Stimulated activated CD8-positive, alpha-beta memory T cell treated with anti-CD3 and anti-CD28 coated beads, Interleukin-4, amount 100 ng/mL, for 1 hour (primary cell): Measurements from ENCODE around the gene LIMCH1.
"Not testable (repeated sequence)": the region's sequence is repeated elsewhere in the genome, so short reads cannot be mapped to it uniquely, and the experiment has no call there.

ENCODE experiments used
- DNase-seq, 2 donors: peaks; one replicate each; pipeline ENCODE4 v3.0.0-alpha.2; 2020; ENCODE audit warnings: low read depth in 2 of 2, low spot score in 1 of 2

The LIMCH1 gene, protein sequence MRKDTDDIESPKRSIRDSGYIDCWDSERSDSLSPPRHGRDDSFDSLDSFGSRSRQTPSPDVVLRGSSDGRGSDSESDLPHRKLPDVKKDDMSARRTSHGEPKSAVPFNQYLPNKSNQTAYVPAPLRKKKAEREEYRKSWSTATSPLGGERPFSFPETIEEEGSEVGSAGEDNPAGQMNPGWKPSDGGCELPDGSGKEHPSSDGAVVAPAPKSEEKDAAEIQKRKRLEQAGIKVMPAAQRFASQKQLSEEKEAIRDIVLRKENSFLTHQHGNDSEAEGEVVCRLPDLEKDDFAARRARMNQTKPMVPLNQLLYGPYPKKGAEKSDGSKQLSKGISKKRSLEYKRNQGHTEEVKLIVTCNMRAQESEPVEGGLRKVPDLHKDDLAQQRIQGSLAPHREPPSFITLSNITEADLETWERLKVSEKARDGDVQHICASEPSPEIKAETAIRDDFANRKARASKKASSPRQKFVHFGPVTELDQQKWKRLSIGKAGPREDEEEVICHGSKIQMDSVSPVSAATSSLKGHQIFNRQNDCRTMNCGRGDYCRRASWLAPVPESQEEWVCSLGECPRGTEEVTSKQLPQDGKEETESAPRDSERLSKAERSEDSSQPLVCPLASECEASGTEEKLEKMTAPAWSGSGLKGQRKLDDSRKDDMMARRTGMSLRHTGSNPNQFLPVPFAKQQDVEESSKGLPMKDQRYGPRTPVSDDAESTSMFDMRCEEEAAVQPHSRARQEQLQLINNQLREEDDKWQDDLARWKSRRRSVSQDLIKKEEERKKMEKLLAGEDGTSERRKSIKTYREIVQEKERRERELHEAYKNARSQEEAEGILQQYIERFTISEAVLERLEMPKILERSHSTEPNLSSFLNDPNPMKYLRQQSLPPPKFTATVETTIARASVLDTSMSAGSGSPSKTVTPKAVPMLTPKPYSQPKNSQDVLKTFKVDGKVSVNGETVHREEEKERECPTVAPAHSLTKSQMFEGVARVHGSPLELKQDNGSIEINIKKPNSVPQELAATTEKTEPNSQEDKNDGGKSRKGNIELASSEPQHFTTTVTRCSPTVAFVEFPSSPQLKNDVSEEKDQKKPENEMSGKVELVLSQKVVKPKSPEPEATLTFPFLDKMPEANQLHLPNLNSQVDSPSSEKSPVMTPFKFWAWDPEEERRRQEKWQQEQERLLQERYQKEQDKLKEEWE (N-terminal part only)

DNA sequence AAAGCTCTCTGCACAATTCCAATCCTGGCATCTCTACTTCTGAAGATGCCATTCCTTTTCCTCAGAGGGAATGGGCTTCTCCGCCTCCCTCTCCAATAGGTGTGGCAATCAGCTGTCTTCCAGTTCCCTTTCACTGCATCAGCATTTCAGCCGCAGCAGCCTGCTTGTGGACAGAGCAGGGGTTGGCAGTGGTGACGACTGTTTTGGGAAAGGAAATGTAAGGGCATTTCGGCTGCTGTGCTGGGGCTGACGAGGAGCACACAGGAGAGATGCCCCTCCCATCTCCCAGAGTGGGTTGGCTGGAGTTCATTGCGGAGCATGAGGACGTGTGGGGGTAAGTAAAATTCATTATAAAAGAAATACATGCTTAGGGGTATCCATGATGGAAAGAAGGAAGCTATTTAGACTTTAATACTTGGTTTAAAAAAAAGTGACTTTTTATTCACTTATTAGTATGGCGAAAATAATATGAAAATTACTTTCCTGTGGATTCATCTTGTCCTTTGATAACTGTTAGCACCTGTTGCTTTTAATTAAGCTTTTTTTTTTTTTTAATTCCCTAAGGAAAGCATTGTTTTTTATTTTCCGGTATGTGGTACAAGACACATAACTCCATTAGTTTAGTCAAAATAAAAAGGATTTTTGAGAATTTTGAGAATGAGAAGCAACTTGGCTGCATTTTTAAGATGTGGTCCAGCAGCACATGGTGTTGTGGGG, at the start of gene LIMCH1:
TSS of gene LIMCH1 (plus strand) at position 141 of the 717 bp plus-strand sequence. CDS start 67,839 bp downstream, outside the sequence.
- DNase-seq, result no peak

DNA sequence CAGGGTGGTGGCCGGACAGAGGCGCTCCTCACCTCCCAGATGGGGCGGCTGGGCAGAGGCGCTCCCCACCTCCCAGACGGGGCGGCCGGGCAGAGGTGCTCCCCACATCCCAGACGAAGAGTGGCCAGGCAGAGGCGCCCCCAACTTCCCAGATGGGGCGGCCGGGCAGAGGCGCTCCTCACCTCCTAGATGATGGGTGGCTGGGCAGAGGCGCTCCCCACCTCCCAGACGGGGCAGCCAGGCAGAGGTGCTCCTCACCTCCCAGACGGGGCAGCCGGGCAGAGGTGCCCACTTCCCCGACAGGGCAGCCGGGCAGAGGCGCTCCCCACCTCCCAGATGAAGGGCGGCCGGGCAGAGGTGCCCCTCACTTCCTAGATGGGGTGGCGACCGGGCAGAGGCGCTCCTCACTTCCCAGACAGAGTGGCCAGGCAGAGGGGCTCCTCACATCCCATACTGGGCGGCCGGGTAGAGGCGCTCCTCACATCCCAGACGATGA, 46.8 kb upstream of the LIMCH1 start:
- not testable (repeated sequence) for DNase-seq

DNA sequence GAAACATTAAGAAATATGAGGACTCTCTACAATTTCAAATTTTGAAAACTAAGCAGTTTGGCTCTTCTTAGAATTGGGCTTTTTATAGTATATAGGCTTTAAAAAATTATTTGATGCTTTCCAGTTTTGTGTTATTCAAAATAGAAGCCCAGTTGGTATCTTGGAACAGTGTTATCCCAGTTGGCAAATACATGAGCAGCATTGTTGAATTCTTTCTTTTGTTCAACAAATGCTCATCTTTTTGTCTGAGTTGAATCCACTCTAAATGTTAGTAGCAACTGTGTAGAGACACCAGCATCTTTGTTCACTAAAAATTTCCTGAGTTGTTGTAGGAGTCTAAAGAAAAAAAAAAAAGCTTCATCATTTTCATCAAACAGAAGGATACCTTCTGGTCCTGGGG, 41.0 kb upstream of the LIMCH1 start:
- DNase-seq, result no peak

DNA sequence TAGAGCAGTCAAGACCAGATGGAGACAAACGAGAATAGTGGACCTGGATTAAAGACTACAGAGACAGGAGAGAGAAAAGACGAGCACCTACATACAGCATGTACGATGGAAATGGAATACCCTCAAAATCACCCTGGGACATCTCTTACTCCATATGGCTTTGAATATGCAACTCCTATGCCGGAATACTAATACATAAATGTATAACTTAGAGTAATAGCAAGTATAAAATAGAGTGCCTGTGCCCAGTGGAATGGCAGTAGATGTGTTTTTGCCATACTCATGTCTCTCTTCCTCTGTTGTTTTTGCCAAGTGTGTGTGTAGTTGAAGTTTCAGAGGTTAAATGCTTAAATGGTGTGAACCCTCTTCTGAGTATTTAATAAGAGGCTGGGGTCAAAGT, 39.8 kb upstream of the LIMCH1 start:
- DNase-seq, result no peak

DNA sequence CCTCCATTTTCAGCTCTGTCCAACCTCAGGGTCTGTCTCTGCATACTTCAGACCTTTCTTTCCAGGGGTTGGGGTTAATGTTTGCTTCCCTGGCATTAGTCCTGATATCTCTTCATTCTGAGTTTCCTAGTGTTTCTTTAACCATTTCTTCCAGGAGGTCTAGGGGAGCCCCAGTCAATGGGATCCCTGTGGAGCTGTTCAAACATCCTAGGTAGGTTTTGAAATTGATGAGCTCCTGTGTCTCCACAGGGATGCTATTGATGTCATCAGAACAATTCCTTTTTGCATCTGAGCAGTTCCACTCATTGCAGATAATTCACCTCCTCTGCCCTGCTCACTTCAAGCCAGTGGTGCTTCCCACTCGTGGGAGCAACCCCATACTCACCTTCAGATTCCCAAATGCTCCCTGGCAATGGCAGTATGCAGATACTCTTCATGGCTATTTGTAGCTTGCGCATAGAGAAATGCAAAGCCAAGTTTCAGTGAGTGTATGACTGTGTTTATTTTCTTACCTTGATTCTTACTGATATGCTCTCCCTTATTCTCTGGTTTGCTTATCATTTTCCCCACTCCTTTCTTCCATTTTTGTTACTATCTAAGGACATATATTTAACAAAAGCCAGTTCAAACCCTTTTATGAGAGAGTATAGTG, 33.7 kb upstream of the LIMCH1 start:
- no peak for DNase-seq

DNA sequence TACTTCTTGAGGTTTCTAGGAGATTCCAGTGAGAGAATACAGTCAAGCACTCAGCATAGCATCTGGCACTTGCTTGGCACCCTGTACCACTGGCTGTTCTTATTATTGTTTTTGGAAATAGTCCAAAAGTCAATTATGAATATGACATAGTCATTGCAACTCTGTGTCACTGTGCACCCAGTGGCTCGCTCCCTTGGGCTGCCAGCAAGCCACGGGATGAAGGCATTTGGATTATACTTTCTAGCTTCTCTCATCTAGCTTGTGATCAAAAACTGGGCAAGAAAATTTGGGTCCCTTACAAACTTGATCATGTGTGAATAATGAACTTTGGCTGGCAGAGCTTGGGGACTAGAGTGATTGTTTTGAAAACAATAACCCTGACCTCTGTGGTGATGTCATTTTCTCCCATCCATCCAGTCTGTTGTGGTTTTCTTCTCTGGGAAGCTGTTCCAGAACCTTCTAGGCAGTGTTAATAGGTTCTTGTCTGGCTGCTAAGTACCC, 32.7 kb upstream of the LIMCH1 start:
- no peak for DNase-seq

DNA sequence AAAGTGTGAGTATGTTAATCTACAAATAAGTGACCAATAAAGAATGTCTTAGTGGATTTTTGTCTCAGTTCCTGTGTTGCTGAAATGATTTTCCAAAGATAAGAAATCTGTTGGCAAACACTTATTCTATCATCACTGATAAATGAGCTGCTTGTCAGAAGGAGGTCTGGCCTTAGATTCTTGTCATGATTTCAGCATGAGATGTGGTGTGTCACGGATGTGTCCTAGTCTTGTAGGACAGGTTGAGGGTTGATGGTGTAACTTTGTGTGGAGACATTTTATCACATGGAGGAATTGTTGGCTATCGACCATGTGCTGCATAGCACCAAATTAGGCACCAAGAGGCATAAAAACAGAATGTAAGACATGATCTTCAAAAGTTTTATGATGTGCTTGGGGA, 31.8 kb upstream of the LIMCH1 start:
- DNase-seq, result no peak

DNA sequence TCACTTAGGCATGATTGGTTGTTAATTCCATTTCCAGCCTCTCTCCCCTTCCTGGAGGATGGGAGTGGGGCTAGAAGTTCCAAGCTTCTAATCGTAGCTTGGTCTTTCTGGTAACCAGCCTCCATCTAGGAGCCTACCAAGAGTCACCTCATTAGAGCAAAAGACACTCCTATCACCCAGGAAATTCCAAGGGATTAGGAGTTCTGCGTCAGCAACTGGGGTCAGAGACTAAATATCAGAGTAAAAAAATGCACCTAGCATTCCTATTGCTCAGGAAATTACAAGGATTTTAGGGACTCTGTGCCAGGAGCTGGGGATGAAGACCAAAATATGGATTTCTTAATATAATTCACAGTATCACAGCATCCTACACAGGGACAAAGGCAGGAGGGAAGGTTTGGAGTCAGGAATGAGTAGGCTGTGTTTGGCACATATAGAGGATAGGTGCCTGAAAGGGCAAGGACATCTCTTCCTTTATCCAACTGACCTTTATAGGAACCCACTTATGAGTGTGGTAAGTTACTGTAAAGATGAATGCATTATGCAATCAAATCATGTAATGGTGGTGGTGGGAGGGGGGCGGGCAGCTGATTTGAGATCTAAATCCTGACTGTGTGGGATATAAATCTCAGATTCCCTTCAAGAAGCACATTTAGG, 30.5 kb upstream of the LIMCH1 start:
- no peak for DNase-seq

DNA sequence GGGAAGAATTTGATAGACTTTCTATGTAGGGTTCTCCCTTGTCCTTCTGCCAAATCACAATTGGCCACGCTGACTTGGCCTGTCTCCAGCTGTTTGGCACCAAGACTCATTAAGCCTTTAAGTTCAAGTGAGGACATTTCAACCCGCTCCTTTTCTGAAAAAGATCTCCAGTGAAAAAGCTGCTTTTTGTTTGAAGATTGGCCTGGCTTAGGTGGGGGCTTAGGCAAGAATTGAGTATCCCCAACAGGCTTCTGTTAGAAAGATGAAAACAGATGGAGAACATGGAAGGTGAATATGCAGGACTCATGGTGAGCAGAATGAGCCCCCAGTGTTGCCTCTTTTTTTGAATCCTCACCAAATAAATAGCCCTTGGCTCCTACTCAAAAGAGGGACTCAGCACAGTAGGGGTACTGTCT, 28.5 kb upstream of the LIMCH1 start:
- no peak for DNase-seq

DNA sequence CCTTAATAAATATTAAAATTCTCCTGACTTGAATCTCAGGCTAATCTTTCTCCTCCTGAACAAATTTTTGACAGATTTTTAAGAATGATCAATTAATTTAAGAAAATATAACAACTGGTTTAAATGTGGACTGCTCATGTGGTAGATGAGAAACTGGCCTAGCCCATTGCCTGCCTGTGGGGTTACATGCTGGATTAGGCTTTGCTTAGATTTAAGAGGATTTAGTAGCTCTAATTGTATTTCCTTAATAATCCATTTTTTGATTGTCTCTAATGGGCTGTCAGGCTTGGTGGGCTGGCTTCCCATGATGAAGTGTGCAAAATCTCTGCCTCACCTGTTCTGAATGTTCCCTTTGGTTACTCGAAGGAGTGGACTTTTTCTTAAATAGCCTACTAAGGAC, 27.8 kb upstream of the LIMCH1 start:
- DNase-seq, result no peak

DNA sequence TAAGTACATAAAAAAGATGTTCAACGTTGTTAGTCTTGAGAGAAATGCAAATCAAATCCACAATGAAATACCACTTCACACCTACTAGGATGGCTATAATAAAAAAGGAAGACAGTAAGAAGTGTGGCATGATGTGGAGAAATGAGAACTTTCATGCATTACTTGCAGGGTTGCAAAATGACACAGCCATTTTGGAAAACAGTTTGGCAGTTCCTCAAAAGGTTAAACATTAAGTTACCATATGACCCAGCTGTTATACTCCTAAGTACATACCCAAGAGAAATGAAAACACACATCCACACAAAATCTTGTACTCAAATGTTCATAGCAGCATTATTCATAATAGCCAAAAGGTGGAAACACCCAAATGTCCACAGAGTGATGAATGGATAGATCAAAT, 25.8 kb upstream of the LIMCH1 start:
- no peak for DNase-seq

DNA sequence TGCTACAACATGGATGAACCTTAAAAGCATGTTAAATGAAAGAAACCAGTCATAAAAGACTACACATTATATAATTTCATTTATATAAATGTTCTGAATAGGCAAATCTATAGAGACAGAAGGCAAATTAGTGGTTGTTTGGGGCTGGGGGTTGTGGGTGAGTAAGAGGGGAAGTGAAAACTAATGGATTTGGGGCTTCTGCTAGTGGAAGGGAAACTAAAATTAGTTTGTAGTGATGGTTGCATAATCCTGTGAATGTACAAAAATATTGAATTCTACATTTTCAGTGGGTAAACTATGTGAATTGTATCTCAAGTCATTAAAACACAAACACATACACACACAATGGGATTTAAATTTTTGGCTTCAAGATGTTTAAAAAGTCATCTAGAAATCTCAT, 25.4 kb upstream of the LIMCH1 start:
- DNase-seq, result no peak

DNA sequence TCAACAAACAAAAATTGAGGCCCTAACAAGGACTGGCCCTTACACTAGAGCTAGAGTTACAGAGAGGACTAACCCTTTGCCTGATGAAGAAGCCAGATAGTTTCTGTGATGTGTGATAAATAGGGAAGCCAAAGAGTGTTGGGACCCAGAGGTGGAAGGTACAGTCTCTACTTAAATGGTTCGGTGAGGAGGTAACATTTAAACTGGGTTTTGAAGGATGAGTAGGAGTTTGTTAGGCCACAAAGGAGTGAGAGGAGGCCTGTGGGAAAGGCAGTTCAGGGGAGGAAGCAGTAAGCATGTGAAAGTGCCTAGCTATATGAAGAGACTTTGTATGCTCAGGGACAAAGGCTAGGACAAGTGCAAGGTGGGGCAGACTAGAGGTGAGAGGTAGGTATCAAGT, 23.8 kb upstream of the LIMCH1 start:
- DNase-seq, result no peak

DNA sequence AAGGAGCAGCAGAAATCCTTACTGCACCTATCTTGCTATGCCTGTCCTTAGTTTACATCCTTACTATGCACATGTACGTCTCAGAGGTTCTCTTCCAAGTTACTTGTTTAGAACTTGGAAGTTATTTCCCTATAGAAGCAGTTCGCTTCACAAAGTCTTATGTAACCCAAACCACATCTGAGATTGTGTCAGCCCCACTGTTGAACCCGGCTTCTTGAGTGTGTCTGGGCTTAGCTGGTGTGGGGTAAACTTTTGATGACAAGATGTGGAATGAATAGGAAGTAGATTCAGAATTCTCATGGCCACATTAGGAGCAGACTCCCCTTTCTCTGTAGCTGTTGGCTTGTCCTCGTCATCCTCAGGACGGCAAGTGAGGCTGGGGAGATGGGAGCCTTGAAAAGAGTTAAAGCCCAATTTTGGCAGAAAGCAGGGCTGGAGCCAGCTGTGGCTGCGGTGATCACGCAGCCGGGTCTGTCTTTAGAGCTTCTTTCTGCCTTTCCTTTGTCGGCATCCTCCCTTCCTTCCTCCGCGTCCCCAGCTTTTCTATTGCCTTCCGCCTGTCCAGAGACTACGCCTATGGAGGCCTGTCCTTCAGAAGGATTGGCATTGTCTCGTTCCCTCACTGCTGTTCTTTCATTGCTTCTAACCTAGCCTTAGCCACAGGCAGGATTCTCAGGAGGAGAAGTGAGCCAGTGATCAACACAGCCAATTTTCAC, 23.0 kb upstream of the LIMCH1 start:
- no peak for DNase-seq

DNA sequence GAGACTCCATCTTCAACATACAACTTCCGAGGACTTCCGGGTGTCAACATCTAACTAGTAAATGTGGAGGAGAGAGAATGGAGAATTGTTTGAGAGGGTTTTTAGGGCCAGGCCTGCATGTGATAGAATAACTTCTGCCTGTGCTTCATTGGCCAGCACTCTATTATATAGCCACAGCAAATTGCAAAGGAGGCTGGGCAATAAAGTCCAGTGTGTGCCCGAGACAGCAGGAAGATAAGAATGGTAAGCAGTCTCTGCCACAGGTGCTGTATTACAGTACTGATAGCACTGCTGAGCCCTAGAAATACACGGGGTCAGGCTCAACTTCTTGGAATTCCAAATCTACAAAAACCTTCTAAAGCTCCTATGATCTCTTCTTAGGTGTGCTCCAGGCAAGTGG, 20.8 kb upstream of the LIMCH1 start:
- DNase-seq, result no peak

DNA sequence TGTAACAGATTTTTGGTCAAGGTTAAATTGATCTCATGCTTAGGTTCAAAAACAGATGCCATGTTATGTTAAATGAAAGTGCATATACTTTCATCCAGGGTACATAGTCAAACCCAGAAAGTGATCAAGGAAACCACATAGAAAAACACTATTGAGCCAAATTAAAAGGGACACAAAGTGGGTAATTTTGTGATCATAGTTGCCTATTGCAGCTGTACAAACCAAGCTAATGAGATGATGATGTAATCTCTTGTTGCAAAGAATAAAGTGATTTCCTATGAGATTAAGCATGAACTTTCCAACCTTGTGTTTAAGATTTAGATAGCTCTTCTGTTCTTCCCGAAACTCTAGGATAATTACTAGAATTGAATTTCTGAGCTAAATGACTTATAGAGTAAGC, 20.2 kb upstream of the LIMCH1 start:
- no peak for DNase-seq

DNA sequence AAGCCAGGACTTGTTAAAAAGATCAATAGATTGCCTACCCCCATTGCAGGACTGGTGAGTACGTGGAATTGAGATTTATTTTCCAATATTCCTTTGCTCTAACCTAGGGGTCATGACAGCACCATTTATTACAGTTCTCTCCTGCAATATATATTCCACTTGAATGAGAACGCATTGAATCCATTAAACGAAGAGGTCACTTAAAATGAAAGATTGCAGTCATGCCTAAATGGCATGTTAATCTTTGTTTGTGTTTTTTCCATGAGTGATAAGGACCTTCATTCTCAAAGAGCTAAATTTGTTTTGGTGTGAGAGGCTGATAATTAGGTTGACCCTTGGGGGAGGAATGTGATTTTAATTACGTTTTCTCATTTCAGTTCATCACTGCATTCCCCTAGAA, 13.5 kb upstream of the LIMCH1 start:
- DNase-seq, result no peak

DNA sequence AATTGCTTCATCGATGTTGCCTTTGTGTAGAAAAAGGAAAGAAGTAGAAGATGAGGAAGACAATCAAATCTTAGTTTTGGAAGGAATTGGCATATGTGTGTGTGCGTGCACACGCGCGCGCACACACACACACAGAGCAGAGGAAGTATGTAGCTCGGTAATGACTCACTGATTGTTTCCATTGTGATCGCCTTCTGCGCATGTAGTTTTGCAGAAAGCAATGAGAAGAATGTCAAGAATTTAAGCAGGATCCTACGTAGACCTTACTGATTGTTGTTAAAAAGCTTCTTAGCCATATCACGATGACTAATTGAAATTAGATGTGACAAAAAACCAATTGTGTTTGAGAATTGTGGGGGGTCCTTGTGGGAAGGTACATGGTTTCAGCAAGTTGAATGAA, 12.8 kb upstream of the LIMCH1 start:
- no peak for DNase-seq

DNA sequence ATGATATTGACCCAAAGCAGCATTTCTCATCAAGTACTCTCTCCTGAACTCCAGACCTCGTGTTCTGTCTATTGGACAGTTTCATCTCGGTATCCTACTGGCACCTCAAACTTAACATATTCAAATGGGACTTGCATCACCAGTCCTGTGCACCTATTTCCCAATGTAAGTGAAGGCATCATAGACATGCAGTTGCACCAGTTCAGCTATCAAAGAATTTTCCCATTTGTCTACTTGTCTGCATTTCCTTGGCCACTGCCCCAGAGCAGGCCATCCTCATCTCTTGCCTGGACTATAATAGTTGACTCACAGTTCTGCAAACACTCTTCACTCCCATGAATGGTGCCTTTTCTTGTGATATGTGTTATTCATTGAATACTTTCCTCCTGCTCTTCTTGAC, 11.3 kb upstream of the LIMCH1 start:
- DNase-seq, result no peak
